NCI-H2029 treated with DMSO at 0.1 percent for 48 hours (cell line): ENCODE data around the gene NDUFS2.

Experiments used
- DNase-seq: peaks from one replicate; lab custom pipeline; 2025; lab: John Stamatoyannopoulos, UW

Gene NDUFS2

GRCh38 chr1:161201836-161202712 lies at the start of gene NDUFS2:
NDUFS2 (plus strand) TSS chr1:161202367; CDS start chr1:161202386, 19 bp downstream.
- peak; percentile 92 for DNase-seq

- DNase-seq: no peak
These were observed 49.0 kb upstream of the NDUFS2 start for GRCh38 chr1:161153176-161153575.

GRCh38 chr1:161153682-161154337 lies 48.4 kb upstream of the NDUFS2 start, which contains the start of gene UFC1:
UFC1 (plus strand) TSS chr1:161153978; CDS start chr1:161153998, 20 bp downstream.
- peak; percentile 89 for DNase-seq

- DNase-seq: no peak
These were observed 44.3 kb upstream of the NDUFS2 start for GRCh38 chr1:161157867-161158266.

- DNase-seq: no peak
These were observed 43.7 kb upstream of the NDUFS2 start for GRCh38 chr1:161158316-161159010.

GRCh38 chr1:161159087-161159912 lies 42.9 kb upstream of the NDUFS2 start, which contains the start of gene USP21:
USP21 (plus strand) TSS chr1:161159500; CDS start chr1:161160641, 1,141 bp downstream.
- DNase-seq: peak; percentile 78

GRCh38 chr1:161159913-161160243 lies 42.3 kb upstream of the NDUFS2 start:
- no peak for DNase-seq

GRCh38 chr1:161160671-161161145 lies 41.5 kb upstream of the NDUFS2 start:
- no peak for DNase-seq

- DNase-seq: no peak
These were observed 40.5 kb upstream of the NDUFS2 start for GRCh38 chr1:161161652-161162051.

- no peak for DNase-seq
These were observed 40.1 kb upstream of the NDUFS2 start for GRCh38 chr1:161162052-161162451.

GRCh38 chr1:161162806-161163205 lies 39.4 kb upstream of the NDUFS2 start:
- DNase-seq: no peak

GRCh38 chr1:161163793-161164192 lies 38.4 kb upstream of the NDUFS2 start:
- DNase-seq: no peak

- DNase-seq: no peak
These were observed 37.1 kb upstream of the NDUFS2 start for GRCh38 chr1:161164901-161165610.

GRCh38 chr1:161165742-161166668 lies 36.2 kb upstream of the NDUFS2 start, which contains the start of gene PPOX:
PPOX (plus strand) TSS chr1:161166426; CDS start chr1:161166848, 422 bp downstream.
- DNase-seq: peak; percentile 95

- no peak for DNase-seq
These were observed 35.3 kb upstream of the NDUFS2 start for GRCh38 chr1:161166669-161167548.

- DNase-seq: no peak
These were observed 33.3 kb upstream of the NDUFS2 start for GRCh38 chr1:161168906-161169305.

GRCh38 chr1:161171191-161171590 lies 31.0 kb upstream of the NDUFS2 start:
- DNase-seq: no peak

- no peak for DNase-seq
These were observed 30.5 kb upstream of the NDUFS2 start for GRCh38 chr1:161171696-161172095.

- no peak for DNase-seq
These were observed 29.8 kb upstream of the NDUFS2 start for GRCh38 chr1:161172349-161172748.
